ENCODE results near the gene ACVR2B.

GRCh38 chr3:38471260-38471857 is 17.7 kb downstream of the ACVR2B start:
- TF ChIP-seq CTCF (IDR thresholded peaks at IDR 0.05; ENCODE audit: low read depth, low read length, poor library complexity, severe bottlenecking): no peak
- TF ChIP-seq EZH2phosphoT487 (IDR thresholded peaks at IDR 0.05; ENCODE audit: borderline replicate concordance, low read length): no peak
